Skeletal muscle cell (primary cell): ENCODE data around the gene YIPF5.

Experiments
- DNase-seq: peaks from one replicate; pipeline ENCODE4 v3.0.0-alpha.2; 2010; ENCODE audit warnings: low read depth
- H3K4me3 ChIP-seq: 2 replicates; pipeline ENCODE4 v1.5.1; 2011; ENCODE audit warnings: low read depth, mild to moderate bottlenecking, control low read depth, low read length, moderate library complexity

The YIPF5 gene

GRCh38 chr5:144170276-144171024 is at the start of gene YIPF5, which contains the start of gene KCTD16:
Gene YIPF5, minus strand, starts transcription at chr5:144170659. Its CDS starts 704 bp downstream, at chr5:144169955.
Gene KCTD16, plus strand, starts transcription at chr5:144170873.
- peak; percentile 90 for DNase-seq

DNA sequence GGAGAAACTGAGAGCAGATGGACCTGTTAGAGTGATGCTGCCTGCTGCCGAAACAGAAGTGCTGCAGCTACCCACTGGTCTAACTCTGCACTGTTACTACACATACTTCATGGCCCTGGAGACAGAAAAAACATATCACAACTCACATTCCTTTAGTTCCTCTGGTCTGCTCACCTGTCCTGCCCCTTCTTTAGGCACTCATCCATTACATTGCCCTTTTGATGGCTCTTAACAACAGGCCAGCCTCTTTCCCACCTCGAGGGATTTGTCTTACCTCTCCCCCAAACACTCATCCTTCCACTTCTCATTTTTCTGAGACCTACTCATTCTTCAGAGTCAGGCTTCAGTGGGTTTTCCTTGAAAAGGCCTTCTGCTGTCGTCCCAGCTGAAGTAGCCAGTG is 49.4 kb upstream of the YIPF5 start:
- DNase-seq, result no peak
- no peak overlapping the region for H3K4me3 ChIP-seq

More at GRCh38 chr5:144170276-144171024, at the start of gene YIPF5, which contains the start of gene KCTD16:
- peak within 1 kb of the TSS; percentile 95 for H3K4me3 ChIP-seq

DNA sequence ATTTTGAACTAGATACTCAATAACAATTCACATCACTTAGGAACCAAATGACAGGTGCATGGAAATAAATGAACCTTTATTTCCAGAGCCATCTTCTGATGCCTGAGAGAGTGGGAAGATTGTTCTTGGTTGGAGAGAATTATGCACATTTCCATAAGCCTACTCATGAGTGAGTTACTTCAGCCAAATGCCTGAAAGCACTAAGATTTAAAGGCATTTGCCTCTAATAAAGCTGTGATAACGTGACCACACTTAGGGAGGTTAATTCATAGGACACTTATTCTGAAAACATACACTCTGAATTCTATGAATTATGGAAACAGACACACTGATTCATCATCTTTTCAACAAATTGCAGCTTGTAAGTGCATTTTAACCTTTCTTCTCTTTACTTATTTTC is 40.2 kb upstream of the YIPF5 start:
- no peak overlapping the region for H3K4me3 ChIP-seq
- DNase-seq, result no peak

DNA sequence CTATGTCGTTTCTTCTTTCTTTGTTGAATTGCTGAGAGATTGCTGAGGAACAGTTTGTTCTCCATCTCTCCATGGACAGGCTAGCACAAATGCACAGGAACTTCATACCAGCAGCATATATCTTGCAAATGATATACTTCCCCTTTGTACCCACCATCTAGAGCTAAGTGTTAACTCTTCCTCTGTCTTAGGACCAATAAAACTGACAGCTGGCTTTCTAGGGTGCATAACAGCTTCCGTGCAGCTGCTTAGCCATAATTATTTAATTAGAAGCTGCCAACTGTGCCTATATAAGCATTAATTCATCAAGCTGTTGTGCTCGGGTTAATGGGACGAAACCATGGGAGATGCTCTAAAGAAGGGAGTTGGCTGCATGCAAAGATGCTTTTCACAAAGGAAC is 38.9 kb upstream of the YIPF5 start:
- DNase-seq, result no peak
- no peak overlapping the region for H3K4me3 ChIP-seq

GRCh38 chr5:144207875-144208444 is 37.5 kb upstream of the YIPF5 start:
- no peak overlapping the region for H3K4me3 ChIP-seq

DNA sequence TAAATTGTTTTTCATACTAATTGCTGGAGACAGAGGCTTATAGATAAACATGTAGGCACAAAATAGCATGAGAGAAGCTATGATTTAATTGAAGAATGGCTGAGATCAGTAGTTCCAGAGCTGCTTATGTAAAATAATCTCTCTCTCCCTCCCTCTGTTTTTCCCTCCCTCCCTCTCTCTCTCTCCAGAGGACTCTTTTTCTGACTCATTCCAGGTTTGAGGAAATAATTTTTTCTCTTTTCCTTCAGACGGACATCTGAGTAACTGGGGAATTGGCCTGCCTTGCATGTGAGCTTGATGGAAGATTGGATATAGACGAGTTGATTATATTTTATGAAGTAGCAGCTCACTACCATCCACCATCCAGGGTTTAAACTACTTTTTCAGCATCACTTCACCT is 35.7 kb upstream of the YIPF5 start:
- DNase-seq, result no peak
- no peak overlapping the region for H3K4me3 ChIP-seq

More at GRCh38 chr5:144207875-144208444, 37.5 kb upstream of the YIPF5 start:
- DNase-seq, result no peak

DNA sequence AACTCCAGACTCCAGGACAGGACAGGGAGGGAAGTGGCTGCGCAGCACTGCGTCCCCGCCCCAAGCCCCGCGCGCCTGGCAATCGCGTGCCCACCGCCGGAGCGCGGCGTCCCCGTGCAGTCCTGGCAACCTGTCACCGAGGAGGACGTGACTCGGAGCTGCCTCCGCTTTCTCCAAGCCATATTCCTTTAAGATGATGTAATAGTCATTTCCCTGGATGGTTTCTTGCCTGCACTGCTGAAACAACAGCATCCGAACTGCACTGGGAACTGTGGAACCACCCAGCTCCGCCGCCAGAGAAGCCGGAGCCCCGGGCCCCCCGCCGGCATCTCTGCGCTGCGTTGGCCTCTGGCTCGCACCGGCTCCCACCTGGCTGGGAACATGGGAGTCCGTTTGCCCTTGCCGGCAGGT is 34.7 kb upstream of the YIPF5 start:
- H3K4me3 ChIP-seq, result peak overlapping the region; percentile 42
- no peak for DNase-seq

DNA sequence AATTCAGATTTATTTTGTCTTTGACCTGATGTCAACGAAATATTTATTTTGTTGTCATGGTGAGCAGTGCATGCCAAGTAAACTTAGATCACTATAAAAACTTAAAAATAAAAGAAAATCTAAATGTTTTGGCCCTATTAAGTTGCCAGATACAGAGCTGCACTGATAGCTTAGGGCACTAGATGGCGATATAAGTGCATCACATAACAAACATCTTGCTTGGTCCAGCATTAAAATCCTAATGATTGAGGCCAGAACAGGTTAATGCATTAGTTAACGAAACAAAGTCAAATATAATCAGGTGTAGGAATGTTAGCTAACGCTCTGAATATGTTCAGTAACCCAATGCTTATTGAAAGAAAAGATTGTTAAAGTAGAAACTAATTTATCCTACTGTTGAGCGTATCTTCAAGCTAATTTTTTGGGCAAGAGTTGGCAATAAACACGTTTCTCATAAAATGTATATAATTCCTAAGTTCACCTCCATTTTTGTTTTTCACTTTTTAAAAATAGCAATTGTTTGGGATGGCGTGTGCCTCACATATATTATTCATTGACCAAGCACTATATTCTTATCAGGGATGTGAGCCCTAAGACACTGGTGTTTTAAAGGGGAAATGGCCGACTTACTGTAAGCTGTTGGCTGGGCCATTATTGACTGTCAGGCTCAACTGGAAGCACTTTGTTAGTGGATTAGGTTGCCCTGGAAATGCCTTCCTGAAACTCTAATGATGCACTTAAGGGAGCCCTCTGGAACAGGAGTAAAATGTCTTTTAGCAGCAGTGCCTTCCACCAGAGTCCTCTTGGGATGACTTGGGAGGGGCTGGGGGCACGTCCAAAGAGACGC is 33.5 kb upstream of the YIPF5 start:
- DNase-seq, result peak; percentile 34
- H3K4me3 ChIP-seq, result no peak overlapping the region

DNA sequence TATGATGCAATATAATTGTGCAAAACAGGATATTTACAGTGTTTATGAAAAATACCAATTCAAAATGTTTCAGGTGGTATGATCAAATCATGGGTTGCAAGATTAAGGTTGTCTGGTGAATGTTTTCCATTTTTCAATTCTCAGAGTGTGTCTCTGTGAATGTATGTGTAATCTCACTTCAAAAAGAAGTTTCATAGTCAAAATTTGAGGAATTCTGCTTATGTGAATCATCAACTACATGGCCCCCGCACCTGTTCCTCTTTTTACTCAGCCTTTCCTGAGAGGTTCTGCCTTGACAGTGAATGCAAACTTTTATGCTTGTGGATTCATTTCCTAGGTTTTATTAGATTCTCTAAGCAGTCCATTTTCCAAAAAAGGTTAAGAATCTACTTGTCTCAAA is 32.3 kb upstream of the YIPF5 start:
- DNase-seq, result no peak
- H3K4me3 ChIP-seq, result no peak overlapping the region

GRCh38 chr5:144202072-144202471 is 31.6 kb upstream of the YIPF5 start:
- DNase-seq, result no peak
- no peak overlapping the region for H3K4me3 ChIP-seq

GRCh38 chr5:144201588-144201987 is 31.1 kb upstream of the YIPF5 start:
- no peak overlapping the region for H3K4me3 ChIP-seq
- no peak for DNase-seq

DNA sequence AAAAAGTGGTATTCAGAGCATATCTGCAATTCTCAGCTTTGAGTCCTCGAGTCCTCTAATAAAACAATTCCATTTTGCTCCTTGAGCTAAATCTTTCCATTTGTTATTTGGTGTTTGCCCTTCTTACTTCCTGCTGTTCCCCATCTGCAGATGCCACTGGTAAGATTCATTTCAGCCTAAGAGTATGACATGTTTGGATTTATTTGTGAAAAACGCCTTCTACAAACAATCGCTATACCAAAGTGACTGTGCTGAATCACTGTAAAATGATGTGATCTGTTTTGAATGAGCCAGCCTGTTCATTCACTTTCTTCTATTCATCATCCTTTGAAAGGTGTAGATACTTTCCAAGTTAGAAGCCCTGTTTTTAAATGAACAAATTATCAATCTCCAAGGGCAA is 27.9 kb upstream of the YIPF5 start:
- DNase-seq, result no peak
- no peak overlapping the region for H3K4me3 ChIP-seq

DNA sequence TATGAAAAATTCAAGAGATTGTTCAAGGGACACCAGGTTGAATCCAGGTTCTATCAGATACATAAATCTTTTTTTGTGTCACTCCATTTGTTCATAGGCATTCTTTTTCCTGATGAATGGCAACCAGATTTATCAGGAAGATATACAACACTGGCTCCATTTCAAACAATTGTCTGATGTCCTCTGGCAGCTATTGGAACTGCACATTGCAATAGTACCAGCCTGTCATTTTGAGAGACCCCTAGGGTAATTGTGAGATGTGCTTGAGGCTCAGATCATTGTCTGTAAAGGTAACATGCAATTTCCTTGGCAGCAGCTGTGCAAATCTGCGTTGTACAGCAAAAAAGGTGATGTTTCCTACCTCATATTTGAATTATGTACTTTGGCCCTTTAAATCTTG is 26.2 kb upstream of the YIPF5 start:
- no peak for DNase-seq
- H3K4me3 ChIP-seq, result no peak overlapping the region

- no peak overlapping the region for H3K4me3 ChIP-seq
- no peak for DNase-seq
These were observed 25.0 kb upstream of the YIPF5 start for GRCh38 chr5:144195448-144195847.

DNA sequence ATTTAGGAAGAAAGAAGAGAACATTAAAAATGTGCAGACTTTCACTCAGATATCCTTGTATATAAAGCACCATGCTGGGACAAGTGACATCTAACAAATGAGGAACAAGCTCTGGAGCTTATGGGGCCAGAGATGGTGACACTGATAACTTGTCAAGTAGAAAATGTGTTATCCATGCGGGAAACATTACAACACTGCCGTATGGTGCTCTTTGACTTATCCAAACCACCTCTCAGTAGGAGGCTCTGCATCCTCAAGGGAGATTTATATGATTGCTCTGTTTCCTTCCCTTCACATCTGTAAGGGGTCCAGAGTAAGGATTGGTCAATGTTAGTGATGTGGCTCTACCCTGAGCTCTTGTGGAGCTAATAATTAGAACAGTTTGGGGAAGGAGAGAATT is 23.7 kb upstream of the YIPF5 start:
- H3K4me3 ChIP-seq, result no peak overlapping the region
- DNase-seq, result no peak

DNA sequence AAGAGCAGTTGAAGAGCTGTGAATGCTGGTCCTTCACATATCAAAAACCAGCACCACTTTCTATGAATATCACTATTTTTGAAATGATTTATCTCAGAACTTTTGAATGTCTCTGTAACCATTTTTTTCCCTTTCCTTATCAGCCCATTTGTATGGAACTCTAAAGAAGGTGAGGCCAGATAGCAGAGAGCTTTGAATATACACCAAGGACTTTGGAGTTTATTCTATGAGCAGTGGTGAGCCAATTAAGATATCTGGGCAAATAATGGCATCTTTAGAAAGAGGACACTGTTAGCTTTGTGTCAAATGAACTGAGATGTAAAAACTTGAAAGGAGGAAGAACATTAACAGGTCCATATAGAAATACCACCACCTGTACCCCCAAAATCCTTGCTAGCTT is 22.2 kb upstream of the YIPF5 start:
- no peak overlapping the region for H3K4me3 ChIP-seq
- DNase-seq, result no peak

GRCh38 chr5:144191998-144192397 is 21.5 kb upstream of the YIPF5 start:
- no peak for DNase-seq
- peak overlapping the region; percentile 6 for H3K4me3 ChIP-seq

- no peak overlapping the region for H3K4me3 ChIP-seq
- no peak for DNase-seq
These were observed 21.1 kb upstream of the YIPF5 start for GRCh38 chr5:144191531-144191930.

DNA sequence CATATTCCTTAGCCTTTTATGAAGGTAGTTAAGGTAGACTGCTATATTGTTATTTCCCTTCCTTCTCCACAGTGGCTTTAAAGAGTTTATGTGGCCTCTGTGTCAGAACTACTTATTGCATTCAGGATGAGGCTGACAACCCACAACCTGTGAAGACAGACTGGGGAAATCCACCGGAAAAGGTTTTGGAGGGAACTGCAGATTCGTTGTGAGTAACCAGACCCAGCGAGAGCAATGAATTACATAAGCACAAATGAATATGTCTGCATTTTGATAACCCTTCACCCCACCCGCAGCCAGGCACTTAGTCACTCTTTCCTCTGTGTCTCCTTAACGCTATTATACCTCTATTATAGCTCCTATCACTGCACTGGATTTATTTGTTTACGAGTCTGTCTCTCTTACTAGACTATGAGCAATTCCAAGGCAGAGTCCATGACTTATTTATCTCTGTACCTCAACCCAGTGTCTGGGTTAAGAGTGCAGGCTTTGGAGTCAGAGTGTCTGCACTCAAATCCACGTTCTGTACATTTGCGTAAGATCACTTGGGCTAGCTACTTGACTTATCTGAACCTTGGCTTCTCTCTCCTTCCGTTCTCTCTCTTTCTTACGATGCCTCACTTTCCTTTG is 19.5 kb upstream of the YIPF5 start:
- H3K4me3 ChIP-seq, result no peak overlapping the region
- DNase-seq, result no peak
